Prostate gland (tissue), 2 donors: ENCODE measurements around the gene TMC8. TPM values are rescaled to one million over a fixed set of nuclear protein-coding genes. Genes with fewer than 3 reads are reported as not detected.

Experiments used
- DNase-seq: peaks from one replicate; pipeline ENCODE4 v3.0.0-alpha.2; 2019; ENCODE audit warnings: low spot score
- H3K27ac ChIP-seq, 2 donors: fragments of 200-600 bp; sonication (generic); 2 replicates each; pipeline ENCODE4 v1.5.1; 2017 to 2019
- H3K27me3 ChIP-seq: fragments of 200-600 bp; sonication (generic); replicated peaks from 2 replicates; pipeline ENCODE4 v1.5.1; 2019; ENCODE audit not compliant: insufficient read depth
- H3K36me3 ChIP-seq, 2 donors: fragments of 200-600 bp; sonication (generic); 1 replicate in 1 of 2; 2 replicates in 1 of 2; pipeline versions ENCODE4 v1.5.1 to v1.8.1; 2017 to 2019
- H3K4me1 ChIP-seq: fragments of 200-600 bp; sonication (generic); replicated peaks from 2 replicates; pipeline ENCODE4 v1.5.1; 2019
- H3K4me3 ChIP-seq, 2 donors: fragments of 200-600 bp; sonication (generic); 2 replicates each; pipeline ENCODE4 v1.5.1; 2017 to 2019
- H3K9me3 ChIP-seq: fragments of 200-600 bp; sonication (generic); 2 replicates; pipeline ENCODE4 v1.5.1; 2017
- CTCF ChIP-seq, 4 experiments: fragments of 200-600 bp in 2 of 4; fragments of 450-650 bp in 2 of 4; sonication (generic) in 2 of 4; IDR thresholded peaks; 1 replicate in 3 of 4; 2 replicates in 1 of 4; pipeline ENCODE4 v1.5.1; 2016 to 2019; ENCODE audit warnings: antibody characterized with exemption in 4 of 4, mild to moderate bottlenecking in 2 of 4, moderate library complexity in 2 of 4
- POLR2A ChIP-seq: fragments of 450-650 bp; IDR thresholded peaks from one replicate; pipeline ENCODE4 v1.6.1; 2016; ENCODE audit warnings: antibody characterized with exemption, mild to moderate bottlenecking
- POLR2AphosphoS5 ChIP-seq: sonication (generic); formaldehyde crosslinking; IDR thresholded peaks from one replicate; pipeline ENCODE4 v1.6.1; 2017; ENCODE audit warnings: antibody characterized with exemption
- WGBS: methylation state at CpG from one replicate; pipeline ENCODE4 v1.1.5; 2018; 5-methylcytosine and 5-hydroxymethylcytosine counted together
- intact Hi-C: fragments of 100-400 bp; cut with DNase I; formaldehyde crosslinking; loops from one replicate; pipeline ENCODE4 v1.14.2; 2022
- total RNA-seq, 2 donors: library from RNA; depleted of rRNA; stranded (reverse); fragments of >200 nt; gene quantifications; one replicate each; pipeline ENCODE4 v1.1.0, GENCODE V29; 2016

TMC8 gene
- total RNA-seq, 2 donors from 2014 or later, result 1.2 to 3.3 TPM

- intact Hi-C loops, result no loop called here
- no peak for DNase-seq
Measured at GRCh38 chr17:78120971-78121800, 9.4 kb upstream of the TMC8 start.

GRCh38 chr17:78121801-78122215, 8.8 kb upstream of the TMC8 start:
- Histone ChIP-seq H3K27me3 (no peaks in the 10 kb centered on the region), H3K4me1 (peaks cover 12% of the 10 kb centered on the region), H3K9me3 (no peaks in the 10 kb centered on the region), H3K36me3 (no peaks in the 10 kb centered on the region), H3K27ac (no peak overlapping the region), H3K4me3 (no peak overlapping the region)
- 74% methylated on average over 11 of the region's 11 CpGs for WGBS
- TF ChIP-seq CTCF (IDR thresholded peaks at IDR 0.05) (no peak), POLR2A (no peak), POLR2AphosphoS5 (no peak)
- DNase-seq, result no peak
- intact Hi-C loops, result no loop called here

More at GRCh38 chr17:78120971-78121800, 9.4 kb upstream of the TMC8 start:
- Histone ChIP-seq H3K9me3 (no peaks in the 10 kb centered on the region), H3K4me3 (no peak overlapping the region), H3K27me3 (no peaks in the 10 kb centered on the region), H3K36me3 (no peaks in the 10 kb centered on the region), H3K4me1 (peaks cover 7% of the 10 kb centered on the region), H3K27ac (peak overlapping the region in 1 of 2 donors; percentile 53)
- TF ChIP-seq POLR2A, result no peak
- TF ChIP-seq POLR2AphosphoS5, result no peak
- no peak for TF ChIP-seq CTCF (IDR thresholded peaks at IDR 0.05)
- 76% methylated on average over 29 of the region's 35 CpGs for WGBS

DNA sequence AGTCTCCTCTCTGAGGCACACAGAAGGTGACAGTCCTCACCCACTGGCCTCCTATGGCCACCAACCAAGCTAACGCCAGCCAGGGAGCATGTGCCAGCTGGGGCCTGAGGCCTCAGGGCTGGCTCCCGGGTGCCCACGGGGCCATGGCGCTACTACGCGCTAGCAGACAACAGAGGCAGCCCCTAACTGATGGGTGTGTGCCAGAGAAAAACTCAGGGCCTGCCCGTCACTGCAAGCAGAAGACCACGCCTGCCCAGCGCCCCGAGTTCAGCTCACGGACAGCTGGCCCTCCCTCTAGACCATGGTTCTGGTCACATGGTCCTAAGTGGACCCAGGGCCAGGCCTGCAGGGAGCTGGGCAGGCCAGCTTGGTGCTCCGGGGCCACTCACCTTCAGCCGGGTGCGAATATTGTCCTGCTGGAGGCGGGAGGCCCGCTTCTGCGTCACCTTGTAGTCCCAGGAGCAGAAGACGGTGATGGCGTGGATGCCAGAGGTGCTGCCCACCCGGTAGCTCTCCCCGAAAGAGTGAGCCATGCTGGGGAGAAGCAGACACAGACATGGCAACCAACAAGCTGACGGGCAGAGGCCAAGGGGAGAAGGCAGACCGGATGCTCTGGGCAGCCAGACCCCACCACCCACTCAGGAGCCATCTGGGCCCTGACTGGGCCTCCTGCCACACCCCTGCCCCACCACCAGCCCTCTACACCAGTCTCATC, 8.2 kb upstream of the TMC8 start:
- H3K27ac ChIP-seq, result no peak overlapping the region
- H3K36me3 ChIP-seq, result no peaks in the 10 kb centered on the region
- no peak for DNase-seq
- H3K4me3 ChIP-seq, result no peak overlapping the region
- TF ChIP-seq POLR2AphosphoS5, result no peak
- no peak for TF ChIP-seq POLR2A
- TF ChIP-seq CTCF (IDR thresholded peaks at IDR 0.05), result no peak
- peaks cover 14% of the 10 kb centered on the region for H3K4me1 ChIP-seq
- no peaks in the 10 kb centered on the region for H3K27me3 ChIP-seq
- 86% methylated on average over 22 of the region's 23 CpGs for WGBS
- intact Hi-C loops, result no loop called here
- no peaks in the 10 kb centered on the region for H3K9me3 ChIP-seq

DNA sequence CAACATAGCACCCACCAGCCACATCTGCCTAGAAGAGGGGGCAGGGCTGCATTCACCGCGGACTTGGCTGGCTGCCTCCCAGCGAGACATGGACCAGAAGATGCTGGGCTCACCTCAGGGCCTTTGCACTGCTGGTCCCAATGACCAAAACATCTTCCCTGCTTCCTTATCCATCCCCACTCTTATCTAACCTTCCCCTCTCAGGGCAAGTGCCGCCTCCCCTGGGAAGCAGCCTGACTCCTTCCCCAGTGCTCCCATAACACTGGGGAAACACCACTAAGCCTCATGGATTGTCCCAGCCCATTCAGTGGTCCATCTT, 7.7 kb upstream of the TMC8 start:
- Histone ChIP-seq H3K36me3 (no peaks in the 10 kb centered on the region), H3K4me1 (peaks cover 12% of the 10 kb centered on the region), H3K27me3 (no peaks in the 10 kb centered on the region), H3K27ac (no peak overlapping the region), H3K9me3 (no peaks in the 10 kb centered on the region), H3K4me3 (no peak overlapping the region)
- WGBS, result 96% methylated on average over 4 of the region's 4 CpGs
- TF ChIP-seq POLR2AphosphoS5, result no peak
- no peak for TF ChIP-seq CTCF (IDR thresholded peaks at IDR 0.05)
- no peak for TF ChIP-seq POLR2A
- no peak for DNase-seq
- intact Hi-C loops, result no loop called here
